Spleen (tissue), 13 donors: ENCODE data around the gene TMED8. TPM values are rescaled to one million over a fixed set of nuclear protein-coding genes. Genes with fewer than 3 reads are reported as not detected.

Experiments used
- DNase-seq: peaks from one replicate; pipeline ENCODE4 v3.0.0-alpha.2; 2020
- H3K27ac ChIP-seq, 8 donors: fragments of 200-600 bp; sonication (generic) in 7 of 8; 1 replicate in 4 of 8; 2 replicates in 4 of 8; pipeline versions ENCODE4 v1.5.0 to v1.8.0; 2016 to 2021; ENCODE audit warnings: inconsistent platforms in 4 of 8, mild to moderate bottlenecking in 4 of 8, moderate library complexity in 1 of 8
- H3K27me3 ChIP-seq, 7 donors: fragments of 200-600 bp; sonication (generic) in 6 of 7; replicated peaks in 1 of 7; 1 replicate in 4 of 7; 2 replicates in 3 of 7; pipeline versions ENCODE4 v1.5.0 to v1.8.0; 2016 to 2021; ENCODE audit warnings: inconsistent platforms in 3 of 7, mild to moderate bottlenecking in 1 of 7
- H3K36me3 ChIP-seq, 6 donors: fragments of 200-600 bp; sonication (generic) in 5 of 6; 1 replicate in 4 of 6; 2 replicates in 2 of 6; pipeline versions ENCODE4 v1.5.0 to v1.8.0; 2016 to 2021; ENCODE audit warnings: inconsistent platforms in 2 of 6
- H3K4me1 ChIP-seq, 6 donors: fragments of 200-600 bp; sonication (generic) in 5 of 6; 1 replicate in 3 of 6; 2 replicates in 3 of 6; pipeline versions ENCODE4 v1.5.0 to v1.8.0; 2016 to 2021; ENCODE audit warnings: inconsistent platforms in 3 of 6
- H3K4me3 ChIP-seq, 8 donors: fragments of 200-600 bp; sonication (generic) in 7 of 8; 1 replicate in 4 of 8; 2 replicates in 4 of 8; pipeline versions ENCODE4 v1.5.0 to v1.8.0; 2016 to 2021; ENCODE audit warnings: inconsistent platforms in 4 of 8, mild to moderate bottlenecking in 4 of 8, moderate library complexity in 2 of 8
- H3K9me3 ChIP-seq, 8 donors: fragments of 200-600 bp; sonication (generic) in 7 of 8; 1 replicate in 4 of 8; 2 replicates in 4 of 8; pipeline versions ENCODE4 v1.5.0 to v1.8.0; 2016 to 2021; ENCODE audit warnings: inconsistent platforms in 4 of 8
- POLR2A ChIP-seq, 3 donors: fragments of 450-650 bp; IDR thresholded peaks; one replicate each; pipeline ENCODE4 v1.5.1; 2017; ENCODE audit warnings: antibody characterized with exemption in 3 of 3, mild to moderate bottlenecking in 1 of 3
- POLR2AphosphoS5 ChIP-seq, 3 donors: sonication (generic); formaldehyde crosslinking; IDR thresholded peaks; one replicate each; pipeline ENCODE4 v1.5.1; 2017; ENCODE audit warnings: antibody characterized with exemption in 3 of 3
- WGBS, 5 donors: extraction: QIAGEN DNeasy Blood & Tissue Kit in 3 of 5; methylation state at CpG; one replicate each; pipeline versions ENCODE4 v1.1.5 to v1.1.7; 2013 to 2018; 5-methylcytosine and 5-hydroxymethylcytosine counted together
- intact Hi-C: fragments of 100-400 bp; cut with DNase I; formaldehyde crosslinking; loops from one replicate; pipeline ENCODE4 v1.15.0; 2023; ENCODE audit warnings: low total_unique reads
- long read RNA-seq, 2 donors: transcript quantifications; one replicate each; lab custom pipeline, GENCODE V29; 2026
- polyA plus RNA-seq, 3 donors: library from polyadenylated mRNA; stranded (reverse); fragments of 200-250 nt; gene quantifications; one replicate each; pipeline ENCODE4 v1.2.1, GENCODE V29; 2013
- total RNA-seq, 7 donors: library from RNA; depleted of rRNA in 3 of 7; stranded (reverse); fragments of >200 nt in 3 of 7; fragmentation: NEBNext Ultra II Directional in 4 of 7; extraction: Animal tissue kit (Norgen Biotek cat#: 25700) in 4 of 7; gene quantifications; one replicate each; pipeline versions ENCODE4 v1.1.0 to v1.2.1, GENCODE V29; 2016 to 2021
- TF ChIP-seq, protein P1 (sequence below), 11 experiments: fragments of 200-600 bp in 7 of 11; fragments of 450-650 bp in 4 of 11; sonication (generic) in 4 of 11; IDR thresholded peaks in 8 of 11; conservative IDR thresholded peaks in 3 of 11; 1 replicate in 7 of 11; 2 replicates in 4 of 11; pipeline versions ENCODE4 v1.4.0 to v1.8.0; 2016 to 2021; ENCODE audit warnings: antibody characterized with exemption in 11 of 11, inconsistent platforms in 4 of 11, mild to moderate bottlenecking in 1 of 11
- donor health status: healthy with polysubstance abuse.
- donor health status: DM: no; HTN: no; CAD: no; lungs with moderate emphysema.
- donor health status: DM: no; HTN: no; CAD: no.
- donor health status: Bipolar disorder and iron deficiency.
- donor health status: healthy.
- donor health status: DM: no; HTN: no; CAD: no.
- donor health status: DM: yes; HTN: yes; CAD: no.

The TMED8 gene
- total RNA-seq, result 10 to 100 TPM; 18.8 to 32.3 (median 22.4) TPM
- polyA plus RNA-seq, result 10 to 100 TPM in 1 of 3 donors, 1 to 10 TPM in 2; 8.1 to 10.8 (median 8.3) TPM
- long read RNA-seq, donor 1, full-length matches to known transcripts, result 1 of 1 reads
- long read RNA-seq, donor 1, partial matches to known transcripts, result 0 of 1 reads
- long read RNA-seq, donor 1, other reads (novel, unspliced or antisense), result 0 of 1 reads
- long read RNA-seq, donor 2, full-length matches to known transcripts, result 1 of 1 reads
- long read RNA-seq, donor 2, partial matches to known transcripts, result 0 of 1 reads
- long read RNA-seq, donor 2, other reads (novel, unspliced or antisense), result 0 of 1 reads

DNA sequence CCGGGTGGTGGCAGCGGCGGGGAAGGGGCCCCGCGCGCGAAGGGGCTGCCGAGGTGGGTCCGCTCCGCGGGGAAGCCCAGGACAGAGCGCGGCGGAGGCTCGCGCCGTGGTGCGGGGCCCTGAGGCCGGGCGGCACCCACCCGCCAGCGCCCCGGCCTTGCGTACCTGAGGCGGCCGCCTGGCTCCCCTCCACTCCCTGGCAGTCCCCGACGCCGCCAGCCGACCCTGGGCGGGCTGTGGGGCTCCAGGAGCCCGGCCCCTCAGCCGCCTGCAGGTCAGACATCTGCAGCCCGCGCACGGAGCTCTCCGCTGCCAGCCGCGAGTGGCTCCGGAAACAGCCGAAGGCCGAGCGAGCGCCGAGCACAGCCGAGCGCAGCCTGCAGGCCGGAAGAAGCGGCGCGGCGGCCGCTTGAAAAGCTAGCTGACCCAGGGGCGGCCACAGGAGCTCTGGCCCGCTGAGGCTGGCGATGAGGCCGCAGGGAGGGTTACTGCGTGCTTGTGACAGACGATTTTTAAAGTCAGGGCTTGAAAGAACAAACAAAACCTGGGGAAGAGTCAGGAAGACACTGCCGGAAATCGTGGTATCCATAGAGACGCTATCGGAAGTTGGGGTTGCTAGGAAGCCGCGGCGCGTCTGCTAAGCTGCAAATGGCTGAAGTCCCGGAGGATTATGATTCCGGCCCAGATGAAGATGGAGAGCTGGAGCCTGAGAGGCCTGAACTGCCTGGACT is at the start of gene TMED8, which contains the start of gene SAMD15:
Gene TMED8 (minus strand): TSS at position 324 of the 731 bp plus-strand sequence. CDS start 41 bp downstream, at position 283.
Gene SAMD15 (plus strand): TSS at position 609 of the 731 bp plus-strand sequence. CDS start 40 bp downstream, at position 649.
- peak within 1 kb of the TSS; percentile 78 to 95 (median 91) for H3K27ac ChIP-seq
- H3K4me1 ChIP-seq, result peaks cover 12 to 68% (median 42%) of the 10 kb centered on the region in 6 donors
- H3K9me3 ChIP-seq, result no peaks in the 10 kb centered on the region
- peak; percentile 85 to 89 (median 87) for TF ChIP-seq POLR2AphosphoS5 (IDR thresholded peaks at IDR 0.05)
- TF ChIP-seq POLR2A (IDR thresholded peaks at IDR 0.05), result peak in 1 of 3 donors; percentile 31
- TF ChIP-seq, protein P1, sequence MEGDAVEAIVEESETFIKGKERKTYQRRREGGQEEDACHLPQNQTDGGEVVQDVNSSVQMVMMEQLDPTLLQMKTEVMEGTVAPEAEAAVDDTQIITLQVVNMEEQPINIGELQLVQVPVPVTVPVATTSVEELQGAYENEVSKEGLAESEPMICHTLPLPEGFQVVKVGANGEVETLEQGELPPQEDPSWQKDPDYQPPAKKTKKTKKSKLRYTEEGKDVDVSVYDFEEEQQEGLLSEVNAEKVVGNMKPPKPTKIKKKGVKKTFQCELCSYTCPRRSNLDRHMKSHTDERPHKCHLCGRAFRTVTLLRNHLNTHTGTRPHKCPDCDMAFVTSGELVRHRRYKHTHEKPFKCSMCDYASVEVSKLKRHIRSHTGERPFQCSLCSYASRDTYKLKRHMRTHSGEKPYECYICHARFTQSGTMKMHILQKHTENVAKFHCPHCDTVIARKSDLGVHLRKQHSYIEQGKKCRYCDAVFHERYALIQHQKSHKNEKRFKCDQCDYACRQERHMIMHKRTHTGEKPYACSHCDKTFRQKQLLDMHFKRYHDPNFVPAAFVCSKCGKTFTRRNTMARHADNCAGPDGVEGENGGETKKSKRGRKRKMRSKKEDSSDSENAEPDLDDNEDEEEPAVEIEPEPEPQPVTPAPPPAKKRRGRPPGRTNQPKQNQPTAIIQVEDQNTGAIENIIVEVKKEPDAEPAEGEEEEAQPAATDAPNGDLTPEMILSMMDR (IDR thresholded peaks at IDR 0.05 in 8 of 11, conservative IDR thresholded peaks at IDR 0.05 in 3 of 11), result peak in 8 of 11 experiments; percentile 34 to 66 (median 47)
- no peaks in the 10 kb centered on the region for H3K27me3 ChIP-seq
- intact Hi-C loops, result loop anchor here (5.0 kb wide), 1 partner anchor 80 kb away; the partner anchor contains the start of genes AHSA1 and VIPAS39
- peak; percentile 98 for DNase-seq
- peak within 1 kb of the TSS; percentile 82 to 100 (median 98) for H3K4me3 ChIP-seq
- 0 to 1% (median 0%) methylated on average over 14 to 69 of the region's 69 CpGs for WGBS, 5 donors
- no peaks in the 10 kb centered on the region for H3K36me3 ChIP-seq

DNA sequence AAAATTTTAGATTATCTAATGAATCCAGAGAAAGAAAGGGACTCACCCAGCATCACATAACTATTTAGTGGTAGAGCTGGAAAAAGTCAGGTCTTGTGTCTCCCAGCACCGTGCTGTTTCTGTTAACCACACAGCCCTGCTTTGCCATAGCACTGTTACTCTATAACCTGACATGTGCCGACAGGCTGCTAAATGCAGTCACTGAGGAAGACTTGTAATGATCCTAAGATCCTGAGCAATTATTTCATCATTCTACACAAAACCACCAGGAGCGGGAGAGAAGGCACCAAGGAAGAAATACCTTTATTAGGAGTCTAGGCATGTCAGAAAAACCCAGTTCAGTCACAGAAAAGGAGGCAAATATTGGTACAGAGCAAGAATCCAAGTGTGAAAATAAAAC is 49.5 kb upstream of the TMED8 start:
- Histone ChIP-seq H3K4me1 (no peaks in the 10 kb centered on the region), H3K27me3 (no peaks in the 10 kb centered on the region), H3K36me3 (peaks cover 0 to 100% (median 86%) of the 10 kb centered on the region in 6 donors), H3K9me3 (peaks cover 0 to under 1% (median 0%) of the 10 kb centered on the region in 8 donors), H3K27ac (no peak overlapping the region), H3K4me3 (no peak overlapping the region)
- intact Hi-C loops, result no loop called here
- no peak for TF ChIP-seq POLR2A (IDR thresholded peaks at IDR 0.05)
- TF ChIP-seq, protein P1 (IDR thresholded peaks at IDR 0.05 in 8 of 11, conservative IDR thresholded peaks at IDR 0.05 in 3 of 11), result no peak
- no peak for TF ChIP-seq POLR2AphosphoS5 (IDR thresholded peaks at IDR 0.05)
- DNase-seq, result no peak
- WGBS, 5 donors, result 93 to 98% (median 96%) methylated on average over 3 of the region's 3 CpGs

DNA sequence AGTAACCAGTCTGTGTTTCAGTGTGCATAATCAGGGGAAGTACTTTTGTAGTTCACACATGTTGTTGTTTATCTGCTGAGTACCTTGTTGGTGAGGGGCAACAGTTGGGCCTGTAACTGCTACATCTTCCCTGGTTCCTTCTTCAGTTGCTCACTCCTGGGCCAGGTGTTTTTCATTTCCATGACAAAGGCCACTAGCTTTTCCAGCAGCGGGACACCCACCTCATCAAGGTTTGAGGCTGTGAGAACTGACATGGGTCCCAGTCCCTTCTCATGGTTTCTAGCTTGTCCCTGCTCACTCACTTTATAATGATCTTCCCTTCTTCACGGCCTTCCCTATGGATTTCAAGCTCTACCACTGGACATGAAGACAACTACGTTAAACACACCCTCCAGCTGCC is 48.0 kb upstream of the TMED8 start:
- no peaks in the 10 kb centered on the region for H3K27me3 ChIP-seq
- peaks cover 0 to 16% (median 12%) of the 10 kb centered on the region in 8 donors for H3K9me3 ChIP-seq
- DNase-seq, result no peak
- peaks cover 0 to 94% (median 78%) of the 10 kb centered on the region in 6 donors for H3K36me3 ChIP-seq
- no peak for TF ChIP-seq POLR2AphosphoS5 (IDR thresholded peaks at IDR 0.05)
- TF ChIP-seq POLR2A (IDR thresholded peaks at IDR 0.05), result no peak
- TF ChIP-seq, protein P1 (IDR thresholded peaks at IDR 0.05 in 8 of 11, conservative IDR thresholded peaks at IDR 0.05 in 3 of 11), result no peak
- 95 to 99% (median 95%) methylated on average over 3 of the region's 3 CpGs for WGBS, 5 donors
- H3K27ac ChIP-seq, result no peak overlapping the region
- intact Hi-C loops, result no loop called here
- no peak overlapping the region for H3K4me3 ChIP-seq
- H3K4me1 ChIP-seq, result no peaks in the 10 kb centered on the region
